Measurements from ENCODE around the gene HYOU1. TPM values are rescaled to one million over a fixed set of nuclear protein-coding genes. Genes with fewer than 3 reads are reported as not detected.
A peak's percentile ranks its signal among the peaks of the same experiment; 100 is the strongest.

HYOU1 gene
- polyA plus RNA-seq, 3 donors, result 37.7 to 73.2 (median 41.1) TPM

DNA sequence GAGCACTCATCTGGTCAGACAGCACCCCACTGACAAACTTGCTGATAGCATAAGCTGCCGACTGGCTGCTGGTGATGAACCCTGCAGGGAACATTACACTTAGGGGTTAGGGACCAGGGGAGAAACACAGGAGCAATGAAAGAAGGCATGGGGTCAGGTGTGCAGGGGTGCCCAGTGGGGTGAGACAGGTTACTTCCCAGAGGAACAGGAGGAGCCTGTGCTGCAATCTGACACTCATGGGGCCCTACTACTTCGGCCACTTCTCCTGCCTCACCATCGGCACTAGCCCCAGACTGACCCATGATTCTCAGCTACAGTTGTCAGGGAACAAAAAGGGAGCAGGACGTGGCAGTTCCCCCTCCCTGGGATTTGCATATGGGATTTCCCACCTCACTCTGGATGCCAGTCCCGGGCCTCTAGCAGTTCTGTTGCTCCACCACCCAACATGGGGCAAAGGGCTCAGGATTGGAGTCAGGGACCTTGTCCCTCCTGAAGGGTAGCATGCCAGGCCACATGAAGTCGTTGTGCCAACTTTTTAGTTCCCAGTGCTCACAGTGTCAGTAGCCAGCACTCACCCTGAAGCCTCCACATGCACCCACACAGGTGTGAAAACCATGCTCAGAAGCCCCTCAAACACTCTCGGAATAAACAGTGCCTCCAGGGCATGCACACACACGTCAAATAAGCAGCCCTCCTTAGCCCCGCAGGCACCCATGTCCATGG, 28.5 kb downstream of the HYOU1 start:
- 50 to 85% (median 81%) methylated on average over 9 of the region's 9 CpGs for WGBS, 3 donors
- no peak overlapping the region for H3K27ac ChIP-seq (ENCODE audit: low read depth, low read length)

GRCh38 chr11:119027561-119028345, 29.3 kb downstream of the HYOU1 start:
- 93 to 96% (median 95%) methylated on average over 9 of the region's 9 CpGs for WGBS, 3 donors
- H3K27ac ChIP-seq (ENCODE audit: low read depth, low read length), result no peak overlapping the region

GRCh38 chr11:119026970-119027369, 30.0 kb downstream of the HYOU1 start:
- WGBS, 3 donors, result 61 to 100% (median 94%) methylated on average over 2 of the region's 2 CpGs
- H3K27ac ChIP-seq (ENCODE audit: low read depth, low read length), result no peak overlapping the region

GRCh38 chr11:119025978-119026766, 30.8 kb downstream of the HYOU1 start:
- WGBS, 3 donors, result 86 to 88% (median 87%) methylated on average over 16 of the region's 16 CpGs
- no peak overlapping the region for H3K27ac ChIP-seq (ENCODE audit: low read depth, low read length)

- no peak overlapping the region for H3K27ac ChIP-seq (ENCODE audit: low read depth, low read length)
- 85 to 93% (median 91%) methylated on average over 5 of the region's 5 CpGs for WGBS, 3 donors
Measured at GRCh38 chr11:119025541-119025940, 31.5 kb downstream of the HYOU1 start.

- H3K27ac ChIP-seq (ENCODE audit: low read depth, low read length), result no peak overlapping the region
- WGBS, 3 donors, result 62 to 73% (median 72%) methylated on average over 5 of the region's 5 CpGs
Measured at GRCh38 chr11:119025099-119025473, 31.9 kb downstream of the HYOU1 start.

DNA sequence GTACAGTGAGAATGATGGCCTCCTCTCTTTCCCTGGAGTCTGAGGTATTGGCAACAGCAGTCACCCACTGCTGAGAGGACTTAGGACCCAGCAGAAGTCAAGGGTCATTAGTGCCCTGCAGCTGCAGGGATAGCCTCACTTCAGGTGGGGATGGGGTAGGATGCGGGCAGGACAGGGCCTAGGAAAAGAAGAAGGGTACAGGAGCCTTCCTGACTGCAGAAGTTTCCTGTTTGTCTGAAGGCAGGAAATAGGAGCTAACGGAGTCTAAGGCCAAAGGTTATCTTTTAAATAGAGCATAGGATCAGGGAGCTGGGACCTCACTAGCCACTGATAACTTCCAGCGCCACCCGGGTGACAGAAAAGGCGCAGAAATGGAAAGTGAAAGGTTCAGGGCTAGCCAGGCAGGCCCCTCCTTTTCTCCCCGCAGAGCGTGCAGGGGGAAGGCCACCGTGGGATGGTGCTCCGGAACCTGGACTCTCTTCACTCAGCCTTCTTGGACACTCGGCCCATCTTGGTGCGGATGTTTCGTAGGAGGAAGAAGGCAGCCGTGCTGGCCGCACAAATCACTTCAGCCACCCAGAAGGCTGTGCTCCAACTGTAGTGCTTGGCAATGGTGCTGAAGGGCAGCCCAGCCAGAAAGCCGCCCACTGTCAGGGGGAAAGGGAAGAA, 32.4 kb downstream of the HYOU1 start:
- no peak overlapping the region for H3K27ac ChIP-seq (ENCODE audit: low read depth, low read length)
- 64 to 79% (median 66%) methylated on average over 15 of the region's 15 CpGs for WGBS, 3 donors

GRCh38 chr11:119023741-119024140, 33.3 kb downstream of the HYOU1 start:
- H3K27ac ChIP-seq (ENCODE audit: low read depth, low read length), result no peak overlapping the region

- 75 to 90% (median 86%) methylated on average over 5 of the region's 5 CpGs for WGBS, 3 donors
- H3K27ac ChIP-seq (ENCODE audit: low read depth, low read length), result no peak overlapping the region
Measured at GRCh38 chr11:119021631-119022030, 35.4 kb downstream of the HYOU1 start.

DNA sequence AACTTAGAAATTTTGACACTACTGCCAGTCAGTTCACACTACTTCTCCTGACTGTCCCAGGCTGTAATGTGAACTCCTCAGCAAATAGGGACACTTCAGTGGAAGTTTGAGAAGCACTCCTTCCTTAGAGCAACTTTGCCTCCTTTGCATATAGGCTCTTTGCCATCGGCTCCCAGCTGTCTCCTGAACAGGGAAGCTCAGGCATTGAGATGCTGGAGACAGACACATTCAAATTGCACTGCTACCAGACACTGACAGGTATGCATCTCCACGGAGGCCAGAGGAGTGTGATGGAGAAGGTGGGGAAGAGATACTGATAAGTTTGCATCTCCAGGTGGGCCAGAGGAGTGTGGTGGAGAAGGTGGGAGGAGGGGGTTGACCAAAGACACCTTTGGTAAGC, 37.0 kb downstream of the HYOU1 start:
- 30 to 46% (median 43%) methylated on average over 2 of the region's 2 CpGs for WGBS, 3 donors
- H3K27ac ChIP-seq (ENCODE audit: low read depth, low read length), result no peak overlapping the region

DNA sequence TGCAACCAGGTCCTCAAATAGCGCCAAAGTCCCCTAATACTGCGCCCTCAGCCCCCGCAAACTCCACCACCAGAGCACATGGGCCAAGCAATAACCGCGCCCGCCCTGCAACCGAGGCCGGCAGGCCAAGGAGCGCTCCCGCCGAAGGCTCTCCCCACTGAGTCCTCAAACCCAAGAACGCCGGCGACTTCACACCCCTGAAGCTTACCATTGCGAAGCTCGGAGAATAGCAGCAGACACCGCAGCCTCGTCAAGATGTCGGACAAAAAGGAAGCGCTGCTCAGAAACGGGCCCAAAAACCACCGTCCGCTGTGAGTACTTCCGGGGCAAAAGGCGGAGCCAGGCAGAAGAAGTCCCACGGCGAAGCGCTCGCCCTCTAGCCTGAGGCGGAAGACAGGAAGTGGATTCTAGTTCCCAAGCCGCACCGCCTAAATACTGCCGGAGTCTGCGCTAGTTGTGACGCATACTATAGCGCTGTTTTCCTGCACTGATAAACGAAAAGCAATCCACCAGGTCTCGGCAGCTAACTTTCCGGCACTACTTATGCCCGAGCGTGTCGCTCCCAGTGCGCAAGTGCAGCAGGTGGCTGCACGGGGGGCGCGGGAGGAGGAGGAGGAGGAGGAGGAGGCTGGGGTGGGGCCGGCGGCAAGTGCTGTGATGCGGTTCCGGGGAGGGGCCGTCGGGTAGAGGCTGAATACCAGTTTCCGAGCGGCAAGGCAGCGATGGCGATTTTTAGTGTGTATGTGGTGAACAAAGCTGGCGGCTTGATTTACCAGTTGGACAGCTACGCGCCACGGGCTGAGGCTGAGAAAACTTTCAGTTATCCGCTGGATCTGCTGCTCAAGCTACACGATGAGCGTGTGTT, 38.7 kb downstream of the HYOU1 start, which contains the start of the genes RPS25 and TRAPPC4:
TSS of gene RPS25 (minus strand) at position 270 of the 865 bp plus-strand sequence. CDS start at position 211, 59 bp downstream.
TSS of gene TRAPPC4 (plus strand) at position 693 of the 865 bp plus-strand sequence. CDS start at position 723, 30 bp downstream.
- H3K27ac ChIP-seq (ENCODE audit: low read depth, low read length), result peak within 1 kb of the TSS; percentile 98
- 0 to 1% (median 1%) methylated on average over 63 of the region's 63 CpGs for WGBS, 3 donors

- WGBS, 3 donors, result 1 to 3% (median 2%) methylated on average over 10 of the region's 10 CpGs
- peak overlapping the region; percentile 44 for H3K27ac ChIP-seq (ENCODE audit: low read depth, low read length)
Measured at GRCh38 chr11:119017377-119017776, 39.6 kb downstream of the HYOU1 start.

DNA sequence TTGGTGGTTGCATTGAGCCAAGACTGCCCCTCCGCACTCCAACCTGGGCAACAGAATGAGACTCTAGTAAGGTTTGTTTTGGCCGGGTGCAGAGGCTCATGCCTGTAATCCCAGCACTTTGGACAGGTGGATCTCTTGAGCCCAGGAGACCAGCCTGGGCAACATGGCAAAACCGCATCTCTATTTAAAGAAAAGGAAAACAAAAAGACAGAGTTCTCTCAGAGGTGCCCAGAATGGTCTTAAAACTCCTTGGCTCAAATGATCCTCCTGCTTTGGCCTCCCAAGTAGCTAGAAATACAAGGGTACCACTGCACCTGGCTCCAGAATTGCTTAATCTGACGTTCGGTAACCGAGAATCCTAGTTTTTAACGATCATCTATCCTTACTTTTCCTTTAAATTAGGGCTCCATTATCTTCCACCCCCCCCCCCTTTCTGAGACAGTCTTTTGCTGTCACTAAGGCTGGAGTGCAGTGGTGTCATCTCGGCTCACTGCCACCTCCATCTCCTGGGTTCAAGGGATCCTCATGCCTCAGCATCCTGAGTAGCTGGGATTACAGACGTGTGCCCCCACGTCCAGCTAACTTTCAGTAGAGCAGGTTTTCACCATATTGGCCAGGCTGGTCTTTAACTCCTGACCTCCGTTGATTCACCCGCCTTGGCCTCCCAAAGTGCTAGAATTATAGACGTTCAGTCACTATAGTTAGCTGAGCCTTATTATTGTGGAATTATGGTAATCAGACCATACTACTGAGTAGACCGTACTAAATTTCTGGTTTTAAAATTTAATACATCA, 40.6 kb downstream of the HYOU1 start:
- no peak overlapping the region for H3K27ac ChIP-seq (ENCODE audit: low read depth, low read length)

GRCh38 chr11:119015054-119015611, 41.9 kb downstream of the HYOU1 start:
- 43 to 71% (median 69%) methylated on average over 8 of the region's 8 CpGs for WGBS, 3 donors
- no peak overlapping the region for H3K27ac ChIP-seq (ENCODE audit: low read depth, low read length)

More for the DNA sequence above, 40.6 kb downstream of the HYOU1 start:
- WGBS, 3 donors, result 65 to 79% (median 75%) methylated on average over 14 of the region's 14 CpGs

- no peak overlapping the region for H3K27ac ChIP-seq (ENCODE audit: low read depth, low read length)
Measured at GRCh38 chr11:119014209-119014924, 42.6 kb downstream of the HYOU1 start.

More at GRCh38 chr11:119014209-119014924, 42.6 kb downstream of the HYOU1 start:
- 94 to 96% (median 94%) methylated on average over 17 of the region's 17 CpGs for WGBS, 3 donors

All from adipose tissue (tissue), 3 donors.